NCI-H1092 treated with DMSO at 0.1 percent for 48 hours (cell line): ENCODE results near the gene TBL1Y.
"Not testable (repeated sequence)": the region's sequence is repeated elsewhere in the genome, so short reads cannot be mapped to it uniquely, and the experiment has no call there.

Source experiments
- DNase-seq: peaks from one replicate; lab custom pipeline; 2025; lab: John Stamatoyannopoulos, UW

TBL1Y gene

GRCh38 chrY:6910372-6911252 lies at the start of gene TBL1Y:
TSS of gene TBL1Y (plus strand) at chrY:6910697. CDS start at chrY:7025085, 114,388 bp downstream.
- DNase-seq: no peak

DNA sequence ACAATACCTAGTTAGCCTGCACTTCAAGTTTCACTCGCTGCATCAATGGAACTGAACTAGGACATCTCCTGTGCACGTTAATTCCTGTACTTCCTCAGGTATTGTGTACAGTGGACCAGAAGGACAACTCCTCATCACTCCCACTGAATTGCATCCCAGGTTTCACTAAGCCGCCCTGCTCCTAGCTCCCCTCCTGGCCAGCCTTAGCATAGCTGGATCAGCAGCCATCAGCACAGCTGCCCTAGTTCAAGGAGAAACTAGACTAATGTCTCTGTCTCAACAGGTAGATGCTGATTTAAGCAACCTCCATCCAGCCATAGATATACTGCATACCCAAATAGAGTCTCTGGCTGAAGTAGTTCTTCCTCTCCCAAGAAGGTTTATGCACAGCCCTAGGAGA lies 16.0 kb upstream of the TBL1Y start:
- DNase-seq: no peak

- DNase-seq: no peak
These were observed 15.3 kb upstream of the TBL1Y start for GRCh38 chrY:6895236-6895635.

GRCh38 chrY:6902116-6902515 lies 8.4 kb upstream of the TBL1Y start:
- not testable (repeated sequence) for DNase-seq

- DNase-seq: no peak
These were observed 2.9 kb upstream of the TBL1Y start for GRCh38 chrY:6907591-6907990.

GRCh38 chrY:6908021-6908420 lies 2.5 kb upstream of the TBL1Y start:
- DNase-seq: not testable (repeated sequence)

- no peak for DNase-seq
These were observed 1.4 kb upstream of the TBL1Y start for GRCh38 chrY:6909118-6909521.

DNA sequence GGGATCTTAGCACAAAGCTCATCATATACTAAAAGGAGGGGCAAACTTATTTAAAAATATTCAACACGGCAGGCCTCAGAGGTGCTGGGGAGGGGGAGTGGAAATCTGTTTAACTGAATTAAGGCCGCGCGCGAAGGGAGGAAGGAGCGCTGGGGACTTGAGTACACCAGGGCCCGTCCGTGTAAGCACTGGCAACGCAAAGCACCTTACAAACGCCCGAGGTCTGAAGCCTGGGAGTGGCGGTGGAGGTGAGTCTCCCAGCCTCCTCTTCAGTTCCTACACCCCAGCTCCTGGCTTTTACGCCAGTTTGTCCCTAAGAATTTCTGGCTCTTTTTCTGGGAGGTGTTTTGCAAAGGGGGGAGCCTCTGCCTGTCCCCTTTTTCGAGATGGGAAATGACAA lies 641 bp upstream of the TBL1Y start:
- no peak for DNase-seq

DNA sequence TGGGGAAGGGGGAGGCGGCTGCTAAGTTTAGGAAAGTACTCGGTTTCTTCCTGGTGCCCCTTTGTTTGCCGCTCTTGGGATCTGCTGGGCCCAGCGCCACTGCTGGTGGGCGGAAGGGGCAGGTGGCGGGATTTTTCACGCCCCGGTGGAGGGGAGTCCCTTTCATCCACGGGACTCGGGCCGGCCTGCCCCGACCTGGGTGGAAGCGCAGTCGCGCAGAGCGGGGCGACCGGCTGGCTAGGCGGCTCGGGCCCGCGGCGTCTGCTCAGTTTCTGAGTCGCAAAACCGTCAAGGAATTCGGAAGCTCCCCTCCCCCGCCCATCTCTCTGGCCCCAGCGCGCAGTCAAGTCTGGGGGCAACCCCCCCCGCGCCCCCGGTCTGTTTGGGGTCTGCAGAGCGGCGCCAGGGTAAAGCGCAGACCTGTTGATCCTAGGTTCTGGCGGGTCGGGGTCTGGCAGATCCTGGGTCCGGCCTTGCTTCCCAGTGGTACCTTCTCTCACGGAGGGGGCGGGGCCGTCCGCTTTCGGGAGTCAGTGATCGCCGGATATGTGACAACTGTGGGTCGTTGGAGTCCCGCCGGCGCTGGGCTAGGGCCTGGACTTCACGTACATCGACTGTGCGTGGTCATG lies 870 bp downstream of the TBL1Y start, which contains the start of gene AMELY:
TSS of gene AMELY (minus strand) at position 500 of the 629 bp plus-strand sequence. CDS start 39,144 bp downstream, outside the sequence.
- DNase-seq: no peak

- no peak for DNase-seq
These were observed 2.9 kb downstream of the TBL1Y start for GRCh38 chrY:6913362-6913761.

DNA sequence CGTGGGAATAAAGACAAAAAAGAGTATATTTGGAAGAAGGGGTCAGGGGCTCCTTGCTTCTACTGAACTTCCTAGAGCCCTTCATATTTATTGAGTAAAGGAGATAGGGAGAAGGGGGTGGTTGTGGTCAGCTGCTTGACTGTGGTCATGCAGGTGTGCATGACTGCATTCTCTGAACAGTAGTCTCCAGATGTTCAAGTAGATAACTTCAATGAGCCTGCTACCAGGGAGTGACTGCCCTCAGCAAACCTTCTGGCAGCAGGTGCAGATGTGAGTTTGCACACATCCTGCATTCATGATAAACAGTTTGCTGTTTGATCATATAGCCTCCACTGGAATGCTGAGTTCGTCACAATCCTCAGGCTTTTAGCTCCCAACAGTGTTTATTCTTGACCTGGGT lies 10.6 kb downstream of the TBL1Y start:
- DNase-seq: no peak

DNA sequence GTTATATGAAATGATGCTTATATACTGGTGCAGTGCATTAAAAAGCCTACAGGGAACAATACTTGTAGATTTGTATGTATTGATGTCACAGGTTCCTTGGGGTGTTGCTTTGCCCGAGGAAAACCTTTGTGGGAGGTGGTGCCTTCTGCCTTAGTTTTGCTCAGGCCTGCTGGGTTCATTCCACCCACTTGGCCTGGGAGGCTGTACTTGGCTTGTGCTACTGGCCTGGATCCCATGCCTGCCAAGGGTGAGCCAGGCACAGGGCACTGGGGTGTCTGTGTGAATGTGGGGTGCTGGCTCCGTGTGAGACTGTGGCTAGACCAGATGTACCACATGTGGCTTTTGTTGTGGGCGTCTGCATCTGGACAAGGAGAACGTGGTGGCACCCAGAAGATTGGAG lies 17.8 kb downstream of the TBL1Y start:
- DNase-seq: no peak

GRCh38 chrY:6929237-6929636 lies 18.7 kb downstream of the TBL1Y start:
- DNase-seq: no peak

DNA sequence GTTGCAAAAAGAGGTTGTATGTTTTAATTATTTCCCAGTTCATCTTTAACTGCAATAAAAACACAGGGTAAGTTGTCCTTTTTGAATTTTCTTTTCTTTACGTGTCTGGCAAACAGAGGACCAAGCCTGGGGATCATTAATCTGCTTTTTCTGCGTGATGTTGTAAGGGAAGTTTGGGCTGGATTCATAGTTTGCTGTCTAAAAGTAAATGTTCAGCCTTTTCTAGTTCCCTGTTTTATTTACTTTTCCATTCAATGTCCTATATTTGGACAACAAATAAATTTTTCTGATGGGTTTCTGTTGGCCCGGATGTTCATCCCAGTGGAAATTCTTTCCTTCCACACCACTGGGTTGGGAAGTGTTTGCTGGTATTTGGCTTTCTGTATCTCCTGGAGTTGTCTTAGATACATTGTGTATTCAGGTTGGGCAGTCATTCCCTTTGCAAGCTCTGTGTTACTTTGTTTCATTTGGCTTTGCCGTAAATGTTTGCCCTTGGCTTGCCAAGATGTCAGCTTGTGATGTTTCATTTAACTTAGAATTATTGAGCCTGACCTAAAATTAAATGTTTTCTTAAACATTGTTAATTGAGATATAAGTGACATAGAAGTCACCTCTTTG lies 21.4 kb downstream of the TBL1Y start:
- no peak for DNase-seq

- no peak for DNase-seq
These were observed 25.0 kb downstream of the TBL1Y start for GRCh38 chrY:6935497-6935896.

GRCh38 chrY:6947695-6948094 lies 37.2 kb downstream of the TBL1Y start:
- DNase-seq: no peak

DNA sequence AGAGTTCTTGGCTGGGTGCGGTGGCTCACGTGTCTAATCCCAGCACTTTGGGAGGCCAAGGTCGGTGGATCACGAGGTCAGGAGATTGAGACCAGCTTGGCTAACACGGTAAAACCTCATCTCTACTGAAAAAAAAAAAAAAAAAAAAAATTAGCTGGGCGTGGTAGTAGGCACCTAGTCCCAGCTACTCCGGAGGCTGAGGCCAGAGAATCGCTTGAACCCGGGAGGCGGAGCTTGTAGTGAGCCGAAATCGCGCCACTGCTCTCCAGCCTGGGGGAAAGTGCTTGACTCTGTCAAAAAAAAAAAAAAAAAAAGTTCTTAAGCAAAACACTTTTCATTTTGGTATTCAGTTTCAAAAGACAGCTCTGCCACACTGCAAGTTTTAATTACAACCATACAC lies 37.9 kb downstream of the TBL1Y start:
- DNase-seq: no peak

DNA sequence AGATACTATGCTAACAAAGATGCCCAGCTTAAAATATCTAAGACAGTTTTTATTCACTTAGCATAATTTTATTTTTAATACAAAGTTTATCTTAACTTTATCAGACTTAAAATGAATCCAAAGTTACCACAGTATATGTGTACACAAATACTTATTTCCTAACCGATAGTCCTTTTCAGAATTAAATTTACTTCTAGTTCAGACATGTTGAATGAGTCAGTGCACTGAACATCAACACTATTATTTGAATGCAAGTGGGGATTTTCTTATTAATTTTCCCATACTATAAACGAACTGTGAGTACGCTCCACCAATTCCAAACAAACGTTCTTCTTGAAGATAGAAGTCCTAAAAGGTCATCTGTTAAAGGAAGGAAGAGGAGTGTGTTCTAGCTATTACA lies 39.5 kb downstream of the TBL1Y start:
- DNase-seq: no peak

- DNase-seq: peak; percentile 3
These were observed 54.2 kb downstream of the TBL1Y start for GRCh38 chrY:6964732-6965131.

DNA sequence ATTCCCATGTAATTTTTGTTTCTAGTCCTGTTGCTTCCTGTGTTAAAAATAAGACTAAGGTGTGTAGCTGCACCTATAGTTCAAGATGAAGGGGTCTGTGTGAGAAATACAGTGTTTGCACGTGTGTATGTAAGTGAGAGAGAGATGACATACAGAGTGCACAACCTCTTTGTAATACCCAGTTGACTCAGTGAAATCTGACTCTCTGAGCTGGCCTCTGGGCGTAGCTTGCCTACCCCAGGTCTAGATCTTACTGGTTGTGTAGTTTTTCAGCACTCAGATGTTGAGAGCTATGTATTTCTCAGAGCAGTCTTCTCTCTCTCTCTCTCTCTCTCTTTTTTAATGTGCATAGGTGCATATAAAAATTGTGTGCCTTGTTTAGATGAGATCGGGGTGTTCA lies 56.0 kb downstream of the TBL1Y start:
- no peak for DNase-seq

DNA sequence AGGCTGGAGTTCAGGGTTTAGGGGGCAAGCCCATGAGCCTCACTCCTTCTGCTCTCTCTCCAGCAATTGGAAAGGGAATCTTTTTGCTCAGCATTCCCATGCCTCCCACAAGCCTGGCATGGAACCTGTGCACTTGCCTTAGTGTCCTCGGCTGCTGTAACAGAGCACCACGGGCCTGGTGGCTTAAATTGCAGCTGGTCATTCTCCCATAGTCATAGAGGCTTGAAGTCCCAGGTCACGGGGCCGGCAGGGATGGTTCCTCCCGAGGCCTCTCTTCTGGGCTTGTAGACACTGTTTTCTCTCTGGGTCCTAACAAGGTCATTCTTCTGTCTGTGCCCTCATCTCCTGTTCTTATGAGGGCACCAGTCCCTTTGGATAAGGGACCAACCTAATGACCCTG lies 57.2 kb downstream of the TBL1Y start:
- no peak for DNase-seq

DNA sequence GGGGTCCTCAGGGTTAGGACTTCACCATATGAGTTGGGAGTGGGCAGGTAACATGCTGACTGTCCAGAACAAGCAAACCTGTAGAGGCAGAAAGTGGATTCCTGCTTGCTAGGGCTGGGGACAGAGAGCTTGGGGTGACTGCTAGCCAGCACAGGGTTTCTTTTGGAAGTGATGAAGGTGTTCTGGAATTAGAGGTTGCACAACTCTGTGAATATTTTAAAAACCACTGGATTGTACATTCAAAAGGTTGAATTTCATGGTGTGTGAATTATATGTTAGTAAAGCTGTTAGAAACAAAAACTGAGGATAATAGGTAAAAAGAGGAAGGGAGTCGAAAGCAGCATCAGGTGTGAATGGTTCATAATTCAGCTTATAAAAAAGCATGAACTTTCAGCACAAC lies 57.7 kb downstream of the TBL1Y start:
- no peak for DNase-seq
